Colonic mucosa (tissue), 4 donors: ENCODE data around the gene INPP5E. TPM values are rescaled to one million over a fixed set of nuclear protein-coding genes. Genes with fewer than 3 reads are reported as not detected.

Experiments used
- DNase-seq: peaks from one replicate; pipeline ENCODE4 v3.0.0-alpha.2; 2020
- H3K27ac ChIP-seq: fragments of 200-600 bp; one replicate; pipeline ENCODE4 v1.8.0; 2021
- H3K27me3 ChIP-seq: fragments of 200-600 bp; one replicate; pipeline ENCODE4 v1.8.0; 2021
- H3K36me3 ChIP-seq: fragments of 200-600 bp; one replicate; pipeline ENCODE4 v1.8.0; 2021
- H3K4me1 ChIP-seq: fragments of 200-600 bp; one replicate; pipeline ENCODE4 v1.8.0; 2021; ENCODE audit warnings: mild to moderate bottlenecking
- H3K4me3 ChIP-seq: fragments of 200-600 bp; one replicate; pipeline ENCODE4 v1.8.0; 2021
- H3K9ac ChIP-seq, 2 donors: one replicate each; pipeline ENCODE4 v1.7.0; 2013; ENCODE audit warnings: control low read depth in 2 of 2, low read depth in 2 of 2, low read length in 2 of 2
- H3K9me3 ChIP-seq: fragments of 200-600 bp; one replicate; pipeline ENCODE4 v1.8.0; 2021
- CTCF ChIP-seq: fragments of 200-600 bp; IDR thresholded peaks from one replicate; pipeline ENCODE4 v1.8.0; 2022; ENCODE audit warnings: antibody characterized with exemption, mild to moderate bottlenecking
- intact Hi-C: fragments of 100-400 bp; cut with DNase I; formaldehyde crosslinking; loops from one replicate; pipeline ENCODE4 v1.14.1; 2022
- total RNA-seq, 2 donors: library from RNA; stranded (reverse); fragmentation: NEBNext Ultra II Directional in 1 of 2; extraction: Animal tissue kit (Norgen Biotek cat#: 25700) in 1 of 2; gene quantifications; one replicate each; pipeline ENCODE4 v1.2.1, GENCODE V29; 2021
- donor health status: healthy.
- donor health status: DM: no; HTN: no; CAD: no.
- donor health status: DM: no; HTN: no; CAD: no.

Gene INPP5E
- total RNA-seq, 2 donors from 2014 or later = 8.3 to 12.1 TPM

- no peak for TF ChIP-seq CTCF
- intact Hi-C loops = no loop called here
- peaks cover 37% of the 10 kb centered on the region for H3K36me3 ChIP-seq
Observed at GRCh38 chr9:136474974-136475865, 35.6 kb upstream of the INPP5E start.

GRCh38 chr9:136474021-136474640, 34.5 kb upstream of the INPP5E start:
- Histone ChIP-seq H3K27me3 (no peaks in the 10 kb centered on the region), H3K36me3 (peaks cover 41% of the 10 kb centered on the region), H3K4me1 (no peaks in the 10 kb centered on the region), H3K4me3 (no peak overlapping the region), H3K27ac (no peak overlapping the region), H3K9me3 (no peaks in the 10 kb centered on the region), H3K9ac (no peak overlapping the region)
- no peak for TF ChIP-seq CTCF
- DNase-seq = no peak
- intact Hi-C loops = no loop called here

More at GRCh38 chr9:136474974-136475865, 35.6 kb upstream of the INPP5E start:
- H3K9me3 ChIP-seq = no peaks in the 10 kb centered on the region
- H3K4me1 ChIP-seq = no peaks in the 10 kb centered on the region
- H3K27ac ChIP-seq = no peak overlapping the region
- no peak overlapping the region for H3K4me3 ChIP-seq
- no peak overlapping the region for H3K9ac ChIP-seq
- H3K27me3 ChIP-seq = no peaks in the 10 kb centered on the region
- DNase-seq = no peak

- H3K36me3 ChIP-seq = peaks cover 41% of the 10 kb centered on the region
- H3K9ac ChIP-seq = no peak overlapping the region
- H3K4me1 ChIP-seq = no peaks in the 10 kb centered on the region
- intact Hi-C loops = no loop called here
- no peak overlapping the region for H3K4me3 ChIP-seq
- DNase-seq = no peak
- TF ChIP-seq CTCF = no peak
- H3K9me3 ChIP-seq = no peaks in the 10 kb centered on the region
- H3K27me3 ChIP-seq = no peaks in the 10 kb centered on the region
- no peak overlapping the region for H3K27ac ChIP-seq
Observed at GRCh38 chr9:136473354-136473721, 33.7 kb upstream of the INPP5E start.

- no peak for TF ChIP-seq CTCF
- Histone ChIP-seq H3K36me3 (peaks cover 47% of the 10 kb centered on the region), H3K9ac (no peak overlapping the region), H3K27ac (no peak overlapping the region), H3K4me3 (no peak overlapping the region), H3K4me1 (no peaks in the 10 kb centered on the region), H3K9me3 (no peaks in the 10 kb centered on the region), H3K27me3 (no peaks in the 10 kb centered on the region)
- no peak for DNase-seq
- intact Hi-C loops = no loop called here
Observed at GRCh38 chr9:136472640-136473353, 33.2 kb upstream of the INPP5E start.

GRCh38 chr9:136471802-136472487, 32.3 kb upstream of the INPP5E start:
- intact Hi-C loops = no loop called here
- Histone ChIP-seq H3K27ac (no peak overlapping the region), H3K4me1 (no peaks in the 10 kb centered on the region), H3K9ac (no peak overlapping the region), H3K27me3 (no peaks in the 10 kb centered on the region), H3K4me3 (no peak overlapping the region), H3K36me3 (peaks cover 42% of the 10 kb centered on the region), H3K9me3 (no peaks in the 10 kb centered on the region)
- no peak for DNase-seq
- TF ChIP-seq CTCF = no peak
